Measurements from ENCODE around the gene GIMAP8.

- no peak for TF ChIP-seq POLR2A (IDR thresholded peaks at IDR 0.05; ENCODE audit: extremely low read depth, insufficient read length)
- TF ChIP-seq CTCF (IDR thresholded peaks at IDR 0.05; ENCODE audit: low read depth, low read length) = no peak
- no peak for TF ChIP-seq MAX (IDR thresholded peaks at IDR 0.05; ENCODE audit: low read depth, low read length)
- TF ChIP-seq MYC (IDR thresholded peaks at IDR 0.05; ENCODE audit: low read depth, low read length) = no peak
These were observed 6.5 kb upstream of the GIMAP8 start for GRCh38 chr7:150443793-150444540.

Data from NB4 (cell line).